NCI-H187 treated with DMSO at 0.1 percent for 48 hours (cell line): ENCODE results near the gene PRDM16.

ENCODE experiments used
- DNase-seq: peaks from one replicate; lab custom pipeline; 2025; lab: John Stamatoyannopoulos, UW

PRDM16 gene

GRCh38 chr1:3262681-3263286 is 193.8 kb downstream of the PRDM16 start:
- no peak for DNase-seq

- no peak for DNase-seq
Observed at GRCh38 chr1:3263790-3264189, 194.8 kb downstream of the PRDM16 start.

GRCh38 chr1:3264456-3264855 is 195.5 kb downstream of the PRDM16 start:
- DNase-seq: no peak

GRCh38 chr1:3265835-3266805 is 197.1 kb downstream of the PRDM16 start:
- DNase-seq: no peak

- no peak for DNase-seq
Observed at GRCh38 chr1:3266870-3267549, 198.0 kb downstream of the PRDM16 start.

- DNase-seq: no peak
Observed at GRCh38 chr1:3267550-3268270, 198.7 kb downstream of the PRDM16 start.

GRCh38 chr1:3268281-3268680 is 199.3 kb downstream of the PRDM16 start:
- DNase-seq: no peak

- DNase-seq: no peak
Observed at GRCh38 chr1:3270403-3271245, 201.6 kb downstream of the PRDM16 start.

- DNase-seq: no peak
Observed at GRCh38 chr1:3271866-3272265, 202.9 kb downstream of the PRDM16 start.

GRCh38 chr1:3272321-3273045 is 203.5 kb downstream of the PRDM16 start:
- DNase-seq: no peak

- no peak for DNase-seq
Observed at GRCh38 chr1:3273447-3273846, 204.4 kb downstream of the PRDM16 start.

GRCh38 chr1:3274972-3275371 is 206.0 kb downstream of the PRDM16 start:
- DNase-seq: no peak

- DNase-seq: no peak
Observed at GRCh38 chr1:3275471-3276340, 206.7 kb downstream of the PRDM16 start.

- DNase-seq: no peak
Observed at GRCh38 chr1:3276341-3276800, 207.4 kb downstream of the PRDM16 start.

GRCh38 chr1:3277011-3277471 is 208.0 kb downstream of the PRDM16 start:
- DNase-seq: no peak

- no peak for DNase-seq
Observed at GRCh38 chr1:3277623-3278022, 208.6 kb downstream of the PRDM16 start.

- no peak for DNase-seq
Observed at GRCh38 chr1:3278416-3279181, 209.6 kb downstream of the PRDM16 start.

GRCh38 chr1:3279182-3279470 is 210.1 kb downstream of the PRDM16 start:
- DNase-seq: no peak

- no peak for DNase-seq
Observed at GRCh38 chr1:3281735-3282134, 212.7 kb downstream of the PRDM16 start.
